Large intestine (tissue), 3 donors: ENCODE data around the gene HOXA9. TPM values are rescaled to one million over a fixed set of nuclear protein-coding genes. Genes with fewer than 3 reads are reported as not detected.

ENCODE experiments used
- DNase-seq, 2 donors: peaks; one replicate each; pipeline versions ENCODE4 v3.0.0 to v3.0.0-alpha.2; 2013
- H3K27ac ChIP-seq: one replicate; pipeline ENCODE4 v1.5.1; 2013; ENCODE audit warnings: low read length
- H3K27me3 ChIP-seq: 2 replicates; pipeline ENCODE4 v1.6.1; 2013; ENCODE audit warnings: low read length; ENCODE audit not compliant: control insufficient read depth, insufficient read depth
- H3K36me3 ChIP-seq: 2 replicates; pipeline ENCODE4 v1.6.1; 2013; ENCODE audit warnings: low read length; ENCODE audit not compliant: control insufficient read depth, insufficient read depth
- H3K4me1 ChIP-seq: one replicate; pipeline ENCODE4 v1.6.1; 2013; ENCODE audit warnings: low read length; ENCODE audit not compliant: control insufficient read depth, insufficient read depth
- H3K4me3 ChIP-seq: one replicate; pipeline ENCODE4 v1.5.1; 2013; ENCODE audit warnings: low read length
- H3K9me3 ChIP-seq: one replicate; pipeline ENCODE4 v1.6.1; 2013; ENCODE audit warnings: mild to moderate bottlenecking, low read depth, low read length, moderate library complexity; ENCODE audit not compliant: control insufficient read depth
- WGBS: methylation state at CpG from one replicate; pipeline ENCODE4 v1.1.5; 2013; ENCODE audit warnings: low lambda C conversion rate; ENCODE audit not compliant: insufficient coverage; 5-methylcytosine and 5-hydroxymethylcytosine counted together
- polyA plus RNA-seq: library from polyadenylated mRNA; unstranded; fragments of 120-200 nt; gene quantifications from one replicate; pipeline ENCODE4 v1.2.1, GENCODE V29; 2013

Gene HOXA9
- polyA plus RNA-seq, 1 donor: 0.33 TPM

DNA sequence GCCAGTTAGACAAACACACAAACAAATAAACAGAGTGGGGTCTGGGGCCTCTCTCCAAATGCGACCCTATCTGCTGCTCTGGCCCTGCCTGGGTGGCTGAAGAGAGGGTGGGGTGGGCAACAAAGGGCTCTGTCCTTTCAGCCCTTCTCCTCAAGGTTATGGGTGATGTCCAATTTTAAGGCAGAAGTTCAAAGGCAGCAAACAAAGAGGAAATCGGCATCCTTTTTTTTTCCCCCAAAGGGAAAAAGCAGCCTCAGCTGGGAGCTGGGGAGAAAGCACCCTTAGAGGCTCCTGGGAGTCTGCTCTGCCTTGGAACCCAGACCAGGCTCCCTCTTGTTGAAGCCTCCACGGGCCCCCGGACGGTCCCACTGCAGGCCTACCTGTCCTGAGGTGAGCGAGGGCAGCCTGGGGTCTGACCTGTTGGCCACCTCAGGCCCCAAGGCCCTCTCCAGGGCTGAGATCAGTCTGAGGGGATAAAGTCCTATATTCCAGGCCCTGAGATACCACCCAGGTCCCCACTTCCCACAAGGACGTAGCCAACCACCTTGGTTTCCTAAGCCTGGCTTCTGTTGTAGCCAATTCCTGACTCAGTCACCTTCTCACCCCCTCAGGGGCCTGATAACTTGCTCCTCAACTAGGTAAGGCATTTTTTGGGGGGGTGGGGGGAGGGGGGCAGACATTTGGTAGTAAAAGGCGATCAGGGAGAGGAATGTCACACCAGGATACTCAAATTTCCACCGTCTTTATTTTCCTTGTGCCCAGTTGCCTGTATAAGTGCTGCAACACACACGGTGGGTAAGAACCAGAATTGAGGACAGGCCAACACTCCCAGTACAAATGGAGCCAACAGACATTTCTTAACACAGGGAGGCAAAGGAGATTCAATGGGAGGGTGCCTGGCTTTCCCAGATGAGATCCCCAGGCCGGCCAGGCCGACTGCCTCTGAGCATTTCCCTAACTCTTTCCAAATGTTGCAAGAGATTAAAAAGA lies 15.4 kb upstream of the HOXA9 start:
- Histone ChIP-seq H3K4me1 (peaks cover 11% of the 10 kb centered on the region), H3K27me3 (peaks cover 98% of the 10 kb centered on the region), H3K4me3 (no peak overlapping the region), H3K36me3 (no peaks in the 10 kb centered on the region), H3K9me3 (peaks cover 20% of the 10 kb centered on the region), H3K27ac (no peak overlapping the region)
- DNase-seq: no peak
- no CpG with 5 or more reads among the region's 12 CpGs for WGBS

DNA sequence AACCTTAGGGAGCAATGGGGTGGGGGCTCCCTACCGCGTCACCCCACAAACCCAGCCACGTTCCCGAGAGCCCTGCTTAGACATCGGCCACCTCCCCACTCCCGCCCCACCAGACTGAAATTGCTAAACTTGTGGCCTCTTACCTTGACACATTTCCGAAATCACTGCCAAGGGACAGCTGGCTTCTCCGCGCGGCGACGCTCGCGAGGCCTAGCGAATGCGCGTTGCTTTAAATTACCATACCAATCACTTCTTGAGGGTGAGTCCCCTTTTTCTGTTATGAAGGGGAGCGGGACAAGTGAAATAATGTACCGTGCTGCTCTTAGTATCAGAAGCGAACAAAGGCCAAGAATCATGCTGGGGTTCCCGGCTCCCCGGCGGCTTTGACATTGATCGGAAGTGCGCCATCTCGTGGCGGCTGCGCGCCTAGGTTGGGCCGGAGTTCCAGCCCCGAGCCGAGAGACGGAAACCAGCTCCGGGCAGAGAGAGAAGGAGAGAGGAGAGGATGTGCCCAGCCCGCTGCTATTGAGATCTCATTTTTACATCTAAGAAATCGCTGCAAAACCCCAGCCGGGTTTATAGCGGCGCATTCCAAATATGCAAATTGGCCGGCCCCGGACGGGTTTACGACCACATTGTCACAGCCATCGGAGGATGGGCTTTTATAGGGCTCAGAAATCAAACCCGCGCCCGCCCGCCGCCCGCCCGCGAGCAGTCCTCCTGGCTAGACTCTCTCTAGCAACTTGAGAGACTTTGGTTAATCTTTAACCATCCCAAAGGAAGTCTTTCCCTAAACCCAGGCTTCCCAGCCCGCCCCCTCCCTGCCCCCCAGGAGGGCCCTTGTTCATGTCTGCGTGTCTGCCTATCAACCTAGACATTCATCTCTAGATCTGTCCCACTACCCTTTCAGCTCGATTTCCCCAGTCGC lies 14.4 kb upstream of the HOXA9 start:
- 40% methylated on average over 1 of the region's 56 CpGs for WGBS
- Histone ChIP-seq H3K9me3 (peaks cover 12% of the 10 kb centered on the region), H3K27ac (no peak overlapping the region), H3K4me3 (no peak overlapping the region), H3K36me3 (no peaks in the 10 kb centered on the region), H3K27me3 (peaks cover 98% of the 10 kb centered on the region), H3K4me1 (peaks cover 10% of the 10 kb centered on the region)
- peak; percentile 58 to 72 for DNase-seq

GRCh38 chr7:27179030-27179429 lies 13.7 kb upstream of the HOXA9 start:
- no peak overlapping the region for H3K4me3 ChIP-seq
- peaks cover 16% of the 10 kb centered on the region for H3K9me3 ChIP-seq
- no peaks in the 10 kb centered on the region for H3K36me3 ChIP-seq
- peaks cover 7% of the 10 kb centered on the region for H3K4me1 ChIP-seq
- WGBS: 0% methylated on average over 3 of the region's 14 CpGs
- DNase-seq: no peak
- peaks cover 99% of the 10 kb centered on the region for H3K27me3 ChIP-seq
- H3K27ac ChIP-seq: no peak overlapping the region

GRCh38 chr7:27178366-27178765 lies 13.0 kb upstream of the HOXA9 start:
- Histone ChIP-seq H3K4me1 (peaks cover 1% of the 10 kb centered on the region), H3K27me3 (peaks cover 98% of the 10 kb centered on the region)

DNA sequence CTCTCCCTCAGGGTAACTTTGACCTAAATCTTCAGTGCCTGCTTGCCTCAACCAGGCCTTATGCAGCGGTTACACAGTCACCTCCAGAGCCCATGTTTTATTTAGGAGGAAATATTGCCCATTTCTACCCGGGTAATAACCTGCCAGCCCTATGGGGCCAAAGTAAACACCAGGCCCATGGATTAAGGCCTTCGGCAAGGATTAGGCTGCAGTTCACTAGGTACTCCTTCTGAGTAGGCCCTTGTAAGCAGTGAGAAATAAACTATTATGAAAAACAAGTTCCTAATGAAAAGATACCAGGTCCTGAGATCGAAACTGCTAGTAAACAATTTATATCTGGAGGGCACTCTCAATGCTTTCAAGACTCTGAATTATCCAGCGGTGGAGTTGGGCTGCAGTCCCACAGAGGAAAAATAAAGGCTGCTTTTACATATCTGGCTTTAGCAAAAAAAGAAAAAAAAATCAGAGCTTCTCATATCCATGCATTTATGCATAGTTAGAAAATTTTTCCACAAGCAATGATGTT lies 12.5 kb upstream of the HOXA9 start:
- Histone ChIP-seq H3K4me3 (no peak overlapping the region), H3K27me3 (peaks cover 98% of the 10 kb centered on the region), H3K36me3 (no peaks in the 10 kb centered on the region), H3K27ac (no peak overlapping the region), H3K4me1 (peaks cover 3% of the 10 kb centered on the region), H3K9me3 (peaks cover 14% of the 10 kb centered on the region)
- no CpG with 5 or more reads among the region's 5 CpGs for WGBS
- DNase-seq: no peak

More at GRCh38 chr7:27178366-27178765, 13.0 kb upstream of the HOXA9 start:
- H3K4me3 ChIP-seq: no peak overlapping the region
- peaks cover 15% of the 10 kb centered on the region for H3K9me3 ChIP-seq
- H3K27ac ChIP-seq: no peak overlapping the region
- WGBS: no CpG with 5 or more reads among the region's 6 CpGs
- H3K36me3 ChIP-seq: no peaks in the 10 kb centered on the region
- no peak for DNase-seq

DNA sequence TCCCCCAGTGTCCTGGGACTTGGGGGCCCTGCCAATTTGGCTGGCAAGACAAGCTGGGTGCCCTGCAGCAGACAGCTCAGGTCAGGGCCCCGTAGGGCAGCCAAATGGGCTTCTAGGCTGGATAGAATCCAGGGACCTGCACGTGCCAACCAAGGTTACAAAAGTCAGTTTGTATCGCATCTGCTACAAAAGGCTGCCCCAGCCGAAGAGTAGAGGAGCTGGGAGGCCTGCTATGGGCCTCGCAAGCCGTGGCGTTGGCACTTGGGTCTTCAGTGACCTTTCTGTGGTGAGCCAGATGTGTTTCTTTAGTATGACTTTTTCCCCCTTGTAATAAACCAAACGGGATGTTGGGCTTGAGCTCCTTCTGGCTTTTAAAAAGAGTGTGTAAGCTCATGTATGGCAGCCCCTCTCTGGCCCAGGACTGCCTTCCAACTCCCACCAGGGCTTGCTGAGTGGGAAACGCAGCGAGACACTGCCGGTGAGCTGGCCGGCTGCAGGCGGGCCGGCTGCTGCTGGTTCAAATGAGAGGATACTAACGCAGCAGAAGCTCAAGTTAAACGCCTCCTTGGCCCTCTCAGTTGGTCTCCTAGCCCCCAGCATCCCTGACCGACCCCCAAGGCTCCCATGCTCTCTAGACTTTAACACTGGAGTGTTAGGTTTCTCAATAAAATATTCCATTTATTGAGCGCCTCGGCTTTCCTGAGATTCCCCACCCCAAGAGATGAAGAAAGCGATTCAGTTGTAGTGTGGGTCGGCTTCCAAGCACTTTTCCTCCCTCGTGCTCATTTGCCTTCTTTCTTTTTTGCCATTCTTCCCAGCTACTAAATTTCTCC lies 11.8 kb upstream of the HOXA9 start:
- Histone ChIP-seq H3K4me3 (no peak overlapping the region), H3K27me3 (peaks cover 98% of the 10 kb centered on the region), H3K9me3 (peaks cover 16% of the 10 kb centered on the region), H3K36me3 (no peaks in the 10 kb centered on the region), H3K27ac (no peak overlapping the region), H3K4me1 (peaks cover 3% of the 10 kb centered on the region)
- no peak for DNase-seq
- WGBS: 49% methylated on average over 5 of the region's 22 CpGs

GRCh38 chr7:27176524-27176845 lies 11.1 kb upstream of the HOXA9 start:
- Histone ChIP-seq H3K4me1 (peaks cover 3% of the 10 kb centered on the region), H3K27me3 (peaks cover 99% of the 10 kb centered on the region), H3K9me3 (peaks cover 16% of the 10 kb centered on the region), H3K27ac (no peak overlapping the region), H3K4me3 (no peak overlapping the region), H3K36me3 (no peaks in the 10 kb centered on the region)
- no CpG with 5 or more reads among the region's 3 CpGs for WGBS
- no peak for DNase-seq

DNA sequence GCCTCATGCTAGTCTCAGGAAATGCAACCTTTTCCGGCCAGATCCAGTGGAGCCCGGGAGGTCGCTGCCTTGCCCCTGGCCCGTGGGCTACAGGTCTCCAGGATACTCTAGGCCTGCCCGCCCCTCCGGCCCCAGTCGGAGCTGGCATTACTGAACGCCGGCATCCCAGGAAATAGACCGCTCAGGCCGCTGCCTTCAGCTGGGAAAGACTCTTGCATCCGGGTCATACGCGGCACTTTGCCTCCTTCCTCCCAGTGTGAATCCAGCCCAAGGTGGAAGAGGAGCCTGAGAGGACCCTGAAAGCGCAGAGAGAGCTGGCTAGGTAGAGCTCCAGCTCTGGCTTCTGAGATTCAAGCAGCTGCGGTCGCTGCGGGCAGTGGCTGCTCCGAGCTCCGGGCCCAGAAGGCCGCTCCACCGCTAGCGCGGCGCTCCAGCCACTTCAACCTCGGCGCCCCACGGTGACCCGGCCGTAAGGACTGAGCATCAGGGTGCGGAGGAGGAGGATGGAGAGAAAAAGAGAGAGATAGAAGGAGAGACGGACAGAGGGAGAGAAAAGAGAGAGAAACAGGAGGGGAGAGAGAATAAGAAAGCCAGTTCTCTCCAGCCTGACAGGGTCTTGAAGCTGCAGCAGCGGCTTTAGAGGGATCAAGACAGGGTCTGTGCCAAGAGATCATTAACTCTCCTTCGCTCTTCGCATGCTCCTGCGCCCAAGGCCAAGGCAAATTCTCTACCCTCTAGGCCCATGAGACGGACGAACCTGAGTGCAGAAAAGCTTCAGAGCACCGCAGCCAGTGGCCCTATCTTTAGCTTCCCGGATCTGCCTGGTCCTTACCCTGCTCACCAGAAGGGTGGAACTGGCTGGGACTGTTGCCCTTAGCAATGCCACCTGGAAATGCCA lies 10.5 kb upstream of the HOXA9 start:
- Histone ChIP-seq H3K27me3 (peaks cover 98% of the 10 kb centered on the region), H3K27ac (no peak overlapping the region)
- no CpG with 5 or more reads among the region's 40 CpGs for WGBS

More for the DNA sequence above, 10.5 kb upstream of the HOXA9 start:
- DNase-seq: no peak
- no peak overlapping the region for H3K4me3 ChIP-seq
- no peaks in the 10 kb centered on the region for H3K36me3 ChIP-seq
- peaks cover 16% of the 10 kb centered on the region for H3K9me3 ChIP-seq
- peaks cover 3% of the 10 kb centered on the region for H3K4me1 ChIP-seq
